Mesendoderm (in vitro differentiated cells): ENCODE results near the gene HIVEP1.

Experiments used
- DNase-seq: peaks from one replicate; pipeline ENCODE4 v3.0.0; 2013
- H2AK5ac ChIP-seq: 2 replicates; pipeline ENCODE4 v1.6.1; 2013; ENCODE audit warnings: low read length, inconsistent platforms
- H2BK120ac ChIP-seq: 2 replicates; pipeline ENCODE4 v1.6.1; 2013; ENCODE audit warnings: low read depth, mild to moderate bottlenecking, low read length, moderate library complexity, mixed read lengths
- H2BK15ac ChIP-seq: replicated peaks from 2 replicates; pipeline ENCODE4 v1.6.1; 2013; ENCODE audit warnings: low read depth, mild to moderate bottlenecking, moderate library complexity
- H2BK5ac ChIP-seq: 2 replicates; pipeline ENCODE4 v1.6.1; 2013; ENCODE audit warnings: low read length, inconsistent platforms
- H3K18ac ChIP-seq: 2 replicates; pipeline ENCODE4 v1.6.1; 2013; ENCODE audit warnings: mild to moderate bottlenecking, low read length, mixed read lengths
- H3K23ac ChIP-seq: one replicate; pipeline ENCODE4 v1.6.1; 2013; ENCODE audit warnings: low read length
- H3K27ac ChIP-seq: 2 replicates; pipeline ENCODE4 v1.5.1; 2013; ENCODE audit warnings: low read depth, mild to moderate bottlenecking, inconsistent platforms, low read length, moderate library complexity
- H3K27me3 ChIP-seq: 2 replicates; pipeline ENCODE4 v1.6.1; 2013; ENCODE audit warnings: low read length, control low read depth, mild to moderate bottlenecking, inconsistent platforms; ENCODE audit not compliant: insufficient read depth, poor library complexity
- H3K36me3 ChIP-seq: 2 replicates; pipeline ENCODE4 v1.6.1; 2013; ENCODE audit warnings: low read length, inconsistent platforms; ENCODE audit not compliant: control insufficient read depth, insufficient read depth
- H3K4ac ChIP-seq: one replicate; pipeline ENCODE4 v1.6.1; 2013; ENCODE audit warnings: low read depth, mild to moderate bottlenecking, low read length, moderate library complexity
- H3K4me1 ChIP-seq: 2 replicates; pipeline ENCODE4 v1.6.1; 2013; ENCODE audit warnings: low read depth, low read length, inconsistent platforms; ENCODE audit not compliant: control insufficient read depth
- H3K4me2 ChIP-seq: 2 replicates; pipeline ENCODE4 v1.6.1; 2013; ENCODE audit warnings: low read length
- H3K4me3 ChIP-seq: 2 replicates; pipeline ENCODE4 v1.5.1; 2013; ENCODE audit warnings: mild to moderate bottlenecking, low read length
- H3K56ac ChIP-seq: one replicate; pipeline ENCODE4 v1.6.1; 2013; ENCODE audit warnings: low read length
- H3K79me1 ChIP-seq: 2 replicates; pipeline ENCODE4 v1.6.1; 2013; ENCODE audit warnings: low read length, inconsistent platforms
- H3K79me2 ChIP-seq: 2 replicates; pipeline ENCODE4 v1.6.1; 2013; ENCODE audit warnings: mild to moderate bottlenecking, low read length; ENCODE audit not compliant: control insufficient read depth, insufficient read depth
- H3K9ac ChIP-seq: 2 replicates; pipeline ENCODE4 v1.6.1; 2013; ENCODE audit warnings: low read length, inconsistent platforms
- H4K5ac ChIP-seq: one replicate; pipeline ENCODE4 v1.6.1; 2013; ENCODE audit warnings: low read length
- H4K8ac ChIP-seq: one replicate; pipeline ENCODE4 v1.6.1; 2013; ENCODE audit warnings: low read depth, mild to moderate bottlenecking, control low read depth, low read length, moderate library complexity
- WGBS: extraction: QIAGEN DNeasy Blood & Tissue Kit; methylation state at CpG from one replicate; pipeline ENCODE4 v1.1.7; 2013; ENCODE audit warnings: low lambda C conversion rate, missing lambda C conversion rate; ENCODE audit not compliant: insufficient coverage; ENCODE audit errors: extremely low coverage; 5-methylcytosine and 5-hydroxymethylcytosine counted together

The HIVEP1 gene

GRCh38 chr6:12097791-12098190 lies 85.7 kb downstream of the HIVEP1 start:
- H2BK5ac ChIP-seq: no peak overlapping the region
- no peak overlapping the region for H2AK5ac ChIP-seq
- no peak overlapping the region for H3K9ac ChIP-seq
- no peak overlapping the region for H3K4ac ChIP-seq
- no peak overlapping the region for H3K27ac ChIP-seq
- H3K79me2 ChIP-seq: no peaks in the 10 kb centered on the region
- H2BK15ac ChIP-seq: no peak overlapping the region
- no peak for DNase-seq
- no peaks in the 10 kb centered on the region for H3K4me1 ChIP-seq
- H2BK120ac ChIP-seq: no peak overlapping the region
- no peak overlapping the region for H3K4me2 ChIP-seq
- H3K27me3 ChIP-seq: no peaks in the 10 kb centered on the region
- no peak overlapping the region for H3K56ac ChIP-seq
- no peak overlapping the region for H3K18ac ChIP-seq
- no peaks in the 10 kb centered on the region for H3K36me3 ChIP-seq
- H3K4me3 ChIP-seq: no peak overlapping the region
- H3K23ac ChIP-seq: no peak overlapping the region
- no peaks in the 10 kb centered on the region for H3K79me1 ChIP-seq
- no peak overlapping the region for H4K5ac ChIP-seq
- H4K8ac ChIP-seq: no peak overlapping the region

GRCh38 chr6:12099623-12100338 lies 87.7 kb downstream of the HIVEP1 start:
- Histone ChIP-seq H3K36me3 (no peaks in the 10 kb centered on the region), H3K79me2 (no peaks in the 10 kb centered on the region), H3K79me1 (no peaks in the 10 kb centered on the region), H2AK5ac (no peak overlapping the region), H3K23ac (no peak overlapping the region), H3K4me3 (no peak overlapping the region), H3K56ac (no peak overlapping the region), H3K27me3 (no peaks in the 10 kb centered on the region), H2BK5ac (no peak overlapping the region), H3K4ac (no peak overlapping the region), H4K5ac (no peak overlapping the region), H3K18ac (no peak overlapping the region), H2BK120ac (no peak overlapping the region), H3K4me1 (no peaks in the 10 kb centered on the region), H3K27ac (no peak overlapping the region), H2BK15ac (no peak overlapping the region), H3K9ac (no peak overlapping the region), H4K8ac (no peak overlapping the region), H3K4me2 (no peak overlapping the region)
- WGBS: no CpG with 5 or more reads among the region's 4 CpGs
- peak; percentile 56 for DNase-seq

GRCh38 chr6:12101048-12101447 lies 88.9 kb downstream of the HIVEP1 start:
- Histone ChIP-seq H3K56ac (no peak overlapping the region), H3K79me2 (no peaks in the 10 kb centered on the region), H3K27ac (no peak overlapping the region), H2BK15ac (no peak overlapping the region), H2BK120ac (no peak overlapping the region), H3K4me2 (no peak overlapping the region), H3K27me3 (no peaks in the 10 kb centered on the region), H3K36me3 (no peaks in the 10 kb centered on the region), H4K8ac (no peak overlapping the region), H3K23ac (no peak overlapping the region), H3K79me1 (no peaks in the 10 kb centered on the region), H3K4me1 (no peaks in the 10 kb centered on the region), H2BK5ac (no peak overlapping the region), H3K18ac (no peak overlapping the region), H3K4ac (no peak overlapping the region), H3K4me3 (no peak overlapping the region), H3K9ac (no peak overlapping the region), H4K5ac (no peak overlapping the region), H2AK5ac (no peak overlapping the region)
- no peak for DNase-seq

- H3K4me2 ChIP-seq: no peak overlapping the region
- H3K27me3 ChIP-seq: no peaks in the 10 kb centered on the region
- H3K79me2 ChIP-seq: no peaks in the 10 kb centered on the region
- no peaks in the 10 kb centered on the region for H3K4me1 ChIP-seq
- no peaks in the 10 kb centered on the region for H3K79me1 ChIP-seq
- no peak overlapping the region for H3K18ac ChIP-seq
- H2AK5ac ChIP-seq: no peak overlapping the region
- no peak overlapping the region for H3K9ac ChIP-seq
- no peak overlapping the region for H3K56ac ChIP-seq
- H2BK15ac ChIP-seq: no peak overlapping the region
- no peak overlapping the region for H3K27ac ChIP-seq
- DNase-seq: no peak
- no peak overlapping the region for H3K23ac ChIP-seq
- H3K4ac ChIP-seq: no peak overlapping the region
- H4K8ac ChIP-seq: no peak overlapping the region
- no peak overlapping the region for H2BK5ac ChIP-seq
- H3K4me3 ChIP-seq: no peak overlapping the region
- H3K36me3 ChIP-seq: no peaks in the 10 kb centered on the region
- H4K5ac ChIP-seq: no peak overlapping the region
- no peak overlapping the region for H2BK120ac ChIP-seq
Measured at GRCh38 chr6:12101653-12102312, 89.7 kb downstream of the HIVEP1 start.

- H2BK5ac ChIP-seq: no peak overlapping the region
- no CpG with 5 or more reads among the region's 2 CpGs for WGBS
Measured at GRCh38 chr6:12102350-12102749, 90.2 kb downstream of the HIVEP1 start.

GRCh38 chr6:12103158-12103557 lies 91.0 kb downstream of the HIVEP1 start:
- no peaks in the 10 kb centered on the region for H3K79me1 ChIP-seq

More at GRCh38 chr6:12102350-12102749, 90.2 kb downstream of the HIVEP1 start:
- Histone ChIP-seq H3K56ac (no peak overlapping the region), H3K9ac (no peak overlapping the region), H2BK120ac (no peak overlapping the region), H4K5ac (no peak overlapping the region), H3K79me2 (no peaks in the 10 kb centered on the region), H3K79me1 (no peaks in the 10 kb centered on the region), H3K4me3 (no peak overlapping the region), H2AK5ac (no peak overlapping the region), H3K4me2 (no peak overlapping the region), H3K4ac (no peak overlapping the region), H3K27ac (no peak overlapping the region), H3K18ac (no peak overlapping the region), H3K23ac (no peak overlapping the region), H3K27me3 (no peaks in the 10 kb centered on the region), H2BK15ac (no peak overlapping the region), H3K36me3 (no peaks in the 10 kb centered on the region), H4K8ac (no peak overlapping the region), H3K4me1 (no peaks in the 10 kb centered on the region)
- no peak for DNase-seq

More at GRCh38 chr6:12103158-12103557, 91.0 kb downstream of the HIVEP1 start:
- no peaks in the 10 kb centered on the region for H3K4me1 ChIP-seq
- no peak overlapping the region for H4K5ac ChIP-seq
- H3K18ac ChIP-seq: peak overlapping the region; percentile 28
- H3K4me2 ChIP-seq: no peak overlapping the region
- no peak overlapping the region for H3K4me3 ChIP-seq
- H4K8ac ChIP-seq: no peak overlapping the region
- no peaks in the 10 kb centered on the region for H3K79me2 ChIP-seq
- no peaks in the 10 kb centered on the region for H3K36me3 ChIP-seq
- no peak overlapping the region for H2BK120ac ChIP-seq
- H3K23ac ChIP-seq: no peak overlapping the region
- no peak overlapping the region for H3K56ac ChIP-seq
- H3K27me3 ChIP-seq: no peaks in the 10 kb centered on the region
- H2AK5ac ChIP-seq: no peak overlapping the region
- no peak overlapping the region for H3K9ac ChIP-seq
- H2BK5ac ChIP-seq: no peak overlapping the region
- no peak overlapping the region for H3K4ac ChIP-seq
- no peak overlapping the region for H3K27ac ChIP-seq
- peak; percentile 11 for DNase-seq
- WGBS: no CpG with 5 or more reads among the region's 3 CpGs
- no peak overlapping the region for H2BK15ac ChIP-seq
